ENCODE measurements around the gene NR2F2. TPM values are rescaled to one million over a fixed set of nuclear protein-coding genes. Genes with fewer than 3 reads are reported as not detected.

Gene NR2F2
- total RNA-seq, 1 donor from 2014 or later: 15.9 TPM

GRCh38 chr15:96352604-96353405, 22.3 kb downstream of the NR2F2 start:
- Mint-ChIP-seq H3K27ac (ENCODE audit: unreplicated experiment) (no peak overlapping the region), H3K36me3 (ENCODE audit: low read depth, unreplicated experiment) (peaks cover 3% of the 10 kb centered on the region), H3K27me3 (ENCODE audit: unreplicated experiment) (peaks cover 32% of the 10 kb centered on the region), H3K4me1 (ENCODE audit: unreplicated experiment) (peaks cover 43% of the 10 kb centered on the region), H3K4me3 (ENCODE audit: unreplicated experiment) (no peak overlapping the region), H3K9me3 (ENCODE audit: unreplicated experiment) (no peaks in the 10 kb centered on the region)
- TF ChIP-seq CTCF (IDR thresholded peaks at IDR 0.05; ENCODE audit: unreplicated experiment): no peak
- DNase-seq (ENCODE audit: low spot score): no peak

GRCh38 chr15:96353416-96353929, 23.0 kb downstream of the NR2F2 start:
- TF ChIP-seq CTCF (IDR thresholded peaks at IDR 0.05; ENCODE audit: unreplicated experiment): no peak
- H3K27ac Mint-ChIP-seq (ENCODE audit: unreplicated experiment): no peak overlapping the region
- peak overlapping the region; percentile 43 for H3K4me3 Mint-ChIP-seq (ENCODE audit: unreplicated experiment)
- peaks cover 43% of the 10 kb centered on the region for H3K4me1 Mint-ChIP-seq (ENCODE audit: unreplicated experiment)
- peaks cover 34% of the 10 kb centered on the region for H3K27me3 Mint-ChIP-seq (ENCODE audit: unreplicated experiment)
- no peaks in the 10 kb centered on the region for H3K36me3 Mint-ChIP-seq (ENCODE audit: low read depth, unreplicated experiment)
- no peaks in the 10 kb centered on the region for H3K9me3 Mint-ChIP-seq (ENCODE audit: unreplicated experiment)
- DNase-seq (ENCODE audit: low spot score): no peak

- DNase-seq (ENCODE audit: low spot score): peak; percentile 72
- peak; percentile 52 for TF ChIP-seq CTCF (IDR thresholded peaks at IDR 0.05; ENCODE audit: unreplicated experiment)
- Mint-ChIP-seq H3K4me1 (ENCODE audit: unreplicated experiment) (peaks cover 40% of the 10 kb centered on the region), H3K4me3 (ENCODE audit: unreplicated experiment) (peak overlapping the region; percentile 71), H3K27me3 (ENCODE audit: unreplicated experiment) (peaks cover 36% of the 10 kb centered on the region), H3K36me3 (ENCODE audit: low read depth, unreplicated experiment) (no peaks in the 10 kb centered on the region), H3K27ac (ENCODE audit: unreplicated experiment) (no peak overlapping the region), H3K9me3 (ENCODE audit: unreplicated experiment) (no peaks in the 10 kb centered on the region)
Observed at GRCh38 chr15:96353930-96354730, 23.6 kb downstream of the NR2F2 start.

GRCh38 chr15:96354731-96355567, 24.4 kb downstream of the NR2F2 start:
- Mint-ChIP-seq H3K36me3 (ENCODE audit: low read depth, unreplicated experiment) (no peaks in the 10 kb centered on the region), H3K4me1 (ENCODE audit: unreplicated experiment) (peaks cover 35% of the 10 kb centered on the region), H3K9me3 (ENCODE audit: unreplicated experiment) (no peaks in the 10 kb centered on the region), H3K27me3 (ENCODE audit: unreplicated experiment) (peaks cover 36% of the 10 kb centered on the region), H3K27ac (ENCODE audit: unreplicated experiment) (no peak overlapping the region), H3K4me3 (ENCODE audit: unreplicated experiment) (no peak overlapping the region)
- TF ChIP-seq CTCF (IDR thresholded peaks at IDR 0.05; ENCODE audit: unreplicated experiment): no peak
- DNase-seq (ENCODE audit: low spot score): no peak
